Measurements from ENCODE around the gene JAKMIP1.
"Not testable (repeated sequence)": the region's sequence is repeated elsewhere in the genome, so short reads cannot be mapped to it uniquely, and the experiment has no call there.

The JAKMIP1 gene

DNA sequence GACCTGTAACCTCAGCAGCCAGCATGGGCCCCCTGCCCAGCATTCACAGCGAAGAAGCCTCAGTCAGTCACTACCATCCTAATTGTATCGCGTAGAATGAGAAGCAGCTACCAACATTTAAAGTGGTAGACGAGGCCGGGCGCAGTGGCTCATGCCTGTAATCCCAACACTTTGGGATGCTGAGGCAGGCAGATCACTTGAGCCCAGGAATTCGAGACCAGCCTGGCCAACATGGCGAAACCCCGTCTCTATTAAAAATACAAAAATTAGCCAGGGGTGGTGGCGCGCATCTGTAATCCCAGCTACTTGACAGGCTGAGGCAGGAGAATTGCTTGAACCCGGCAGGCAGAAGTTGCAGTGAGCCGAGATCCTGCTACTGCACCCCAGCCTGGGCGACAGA is 59.3 kb downstream of the JAKMIP1 start:
- not testable (repeated sequence) for DNase-seq

DNA sequence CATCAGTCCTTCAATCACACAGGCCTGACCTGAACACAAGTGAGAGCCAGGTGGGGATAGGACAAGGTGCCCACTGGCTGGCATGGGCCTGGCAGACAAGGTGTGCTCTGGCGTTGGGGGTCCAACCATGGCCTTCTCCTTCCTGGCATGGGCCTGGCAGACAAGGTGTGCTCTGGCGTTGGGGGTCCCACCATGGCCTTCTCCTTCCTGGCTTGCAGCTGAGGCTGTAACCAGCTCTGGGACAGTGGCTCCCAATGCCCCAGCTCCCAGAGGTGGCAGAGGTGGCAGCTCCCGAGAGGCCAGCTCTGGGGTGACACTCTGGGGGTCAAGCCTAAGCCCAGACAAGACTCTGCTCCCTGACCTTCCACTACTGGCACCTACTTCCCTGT is 62.6 kb downstream of the JAKMIP1 start:
- no peak for DNase-seq

DNA sequence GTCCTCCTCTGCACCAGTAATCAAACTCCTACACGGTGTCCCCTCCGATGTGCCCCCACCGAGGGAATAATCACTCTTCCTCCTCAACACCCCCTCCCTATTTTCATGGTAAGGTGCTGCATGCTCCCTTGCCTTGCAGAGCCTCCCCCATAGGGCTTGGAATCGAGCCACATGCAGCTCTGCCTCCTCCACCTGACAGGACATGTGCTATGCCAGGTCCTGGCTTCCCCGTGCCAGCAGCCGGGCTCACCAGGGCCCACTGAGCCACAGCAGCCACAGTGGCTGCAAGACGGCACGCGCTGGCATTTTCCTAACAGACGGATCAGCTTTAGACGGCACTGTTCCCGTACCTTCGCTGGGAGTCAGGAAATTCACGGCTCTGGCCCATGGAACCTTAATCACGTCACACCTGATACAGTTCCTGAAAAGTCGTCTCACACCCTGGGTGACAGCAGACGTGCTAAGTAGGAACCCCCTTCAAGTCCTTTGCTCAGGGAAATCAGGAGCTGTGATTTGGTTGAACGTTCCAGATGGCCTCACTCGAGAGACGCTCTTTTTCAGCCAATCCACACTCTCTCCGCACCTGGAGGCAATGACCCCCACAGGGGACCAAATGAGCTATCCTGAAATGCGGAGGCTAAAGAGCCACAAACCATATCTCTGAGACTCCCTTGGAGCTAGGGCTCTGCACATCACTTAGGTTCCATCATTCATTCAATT is 63.2 kb downstream of the JAKMIP1 start:
- DNase-seq, result no peak

DNA sequence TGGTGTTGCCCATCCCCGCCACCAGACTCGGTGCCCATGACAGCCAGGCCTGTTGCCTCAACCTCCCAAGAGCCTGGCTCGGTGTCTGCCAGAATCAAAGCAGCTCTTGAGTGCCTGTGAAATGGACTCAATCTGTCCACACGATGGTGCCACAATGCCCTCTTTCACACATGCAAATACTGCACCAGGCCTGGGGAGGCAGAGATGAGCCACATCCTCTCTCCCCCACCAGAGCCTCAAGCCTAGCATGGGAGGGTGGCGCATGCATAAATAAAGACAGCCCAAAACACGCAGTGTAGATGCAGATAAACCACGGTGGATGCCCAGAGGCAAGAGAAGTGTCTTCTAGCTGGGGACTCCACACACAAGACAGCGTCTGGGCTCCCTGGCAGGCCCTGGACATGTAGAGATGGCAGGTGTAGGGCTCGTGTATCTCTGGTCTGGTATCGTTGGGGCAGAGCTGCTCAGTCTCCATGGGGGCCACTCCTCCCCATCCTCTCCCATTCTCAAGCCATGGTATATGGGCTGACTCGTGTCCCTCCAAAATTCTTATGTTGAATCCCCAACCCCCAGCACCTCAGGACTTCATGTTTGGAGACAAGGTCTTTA is 65.6 kb downstream of the JAKMIP1 start:
- no peak for DNase-seq

DNA sequence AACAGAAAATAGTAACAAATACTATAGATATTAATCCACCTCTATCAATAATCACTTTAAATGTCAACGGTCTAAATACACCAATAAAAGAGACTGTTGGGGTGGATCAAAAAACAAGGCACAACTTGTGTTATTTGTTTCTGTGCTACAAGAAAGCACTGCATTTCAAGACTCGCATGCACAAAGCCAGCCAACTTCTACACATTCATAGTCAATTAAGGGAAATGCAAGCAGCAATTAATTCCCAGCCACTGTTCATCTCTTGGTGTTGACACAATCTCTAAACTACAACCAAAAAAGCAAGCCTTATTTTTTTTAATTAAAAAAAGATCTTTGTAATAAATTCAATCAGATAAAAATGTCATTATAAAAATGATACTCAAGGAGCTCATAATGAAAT is 67.6 kb downstream of the JAKMIP1 start:
- no peak for DNase-seq

DNA sequence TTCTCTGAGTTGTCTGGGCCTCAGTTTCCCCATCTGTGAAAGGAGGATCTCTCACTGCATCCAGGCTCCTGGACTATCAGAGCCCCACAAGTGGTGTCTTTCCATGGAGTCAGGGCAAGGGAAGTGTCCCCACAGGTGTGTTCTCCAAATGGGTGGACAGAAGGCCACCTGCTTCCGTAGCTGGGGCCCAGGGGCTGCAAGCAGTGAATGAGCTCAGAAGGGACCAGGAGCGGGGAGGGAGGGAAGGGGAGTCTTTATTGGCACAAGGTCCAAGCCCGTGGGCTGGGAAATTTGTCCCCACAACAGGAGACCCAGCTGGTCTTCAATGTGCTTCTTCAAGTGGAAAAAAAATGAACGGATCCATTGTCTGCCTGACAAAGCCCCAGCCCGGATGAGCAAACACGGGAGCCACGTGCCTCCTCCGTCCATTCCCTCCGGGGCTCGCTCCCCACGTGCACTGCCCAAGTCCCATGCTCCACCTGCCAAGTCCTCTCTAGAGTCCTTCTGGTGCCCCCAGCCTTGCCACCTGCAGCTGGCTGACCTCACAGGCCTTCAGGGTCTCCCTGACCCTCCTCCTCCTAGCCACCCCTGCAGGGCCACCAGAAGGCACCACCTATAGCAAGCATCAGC is 72.0 kb downstream of the JAKMIP1 start:
- peak; percentile 98 for DNase-seq

DNA sequence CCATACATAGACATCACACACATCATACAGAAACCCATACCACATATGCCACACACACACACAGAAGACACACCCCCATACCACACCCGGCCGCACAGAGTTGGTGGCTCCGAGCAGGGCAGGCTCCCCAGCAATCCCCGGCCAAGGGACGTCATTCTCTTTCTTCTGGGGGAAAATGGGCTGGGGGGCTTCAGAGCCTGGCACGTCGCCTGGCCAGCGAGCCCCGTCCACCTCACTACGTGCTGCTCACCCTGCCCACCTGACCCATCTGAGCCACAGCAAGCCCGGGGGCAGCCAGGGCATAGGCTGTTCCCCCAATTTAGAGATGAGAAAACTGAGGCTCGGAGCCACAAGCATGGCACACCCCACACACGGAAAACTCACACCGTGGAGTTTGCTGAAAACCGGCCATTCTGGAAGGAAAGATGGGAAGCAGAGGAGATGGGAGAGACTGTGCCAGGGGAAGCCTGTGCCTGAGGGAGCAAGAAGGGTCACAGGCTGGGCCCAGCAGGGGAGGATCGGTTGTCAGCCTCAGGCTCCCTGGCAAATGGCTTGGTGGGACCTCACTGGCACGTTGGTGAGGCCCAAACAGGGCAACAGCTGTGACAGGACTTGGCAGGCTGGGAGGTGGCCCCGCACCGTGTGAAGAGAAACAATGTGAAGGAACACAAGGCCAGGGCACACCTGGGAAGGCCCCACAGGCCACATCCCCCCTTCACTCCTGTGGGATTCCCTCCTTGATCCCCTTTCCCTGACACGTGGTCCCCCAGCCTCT is 73.2 kb downstream of the JAKMIP1 start:
- no peak for DNase-seq

DNA sequence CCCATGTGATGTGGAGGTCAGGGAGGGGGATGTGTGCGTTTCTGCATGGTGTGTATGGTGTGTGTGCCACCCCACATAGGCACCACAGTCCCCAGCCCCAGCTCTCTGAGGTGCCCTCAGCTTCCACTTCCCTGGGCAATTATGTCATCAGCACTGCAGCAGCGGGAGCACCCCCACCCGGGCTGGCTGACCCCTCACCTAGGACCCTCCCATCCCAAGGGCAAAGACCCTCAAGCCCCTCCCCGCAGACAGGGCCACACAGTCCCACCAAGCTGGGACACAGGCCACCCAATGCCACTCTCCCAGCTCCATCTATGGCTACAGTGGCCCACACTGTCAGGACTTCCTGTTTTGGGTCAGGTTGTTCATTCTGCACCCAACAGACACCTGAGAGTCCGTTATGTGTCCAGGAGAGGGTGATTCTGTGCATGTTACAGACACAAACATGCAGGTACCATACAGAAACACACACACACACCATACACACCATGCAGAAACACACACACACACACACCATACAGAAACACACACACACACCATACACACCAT is 75.2 kb downstream of the JAKMIP1 start:
- no peak for DNase-seq

DNA sequence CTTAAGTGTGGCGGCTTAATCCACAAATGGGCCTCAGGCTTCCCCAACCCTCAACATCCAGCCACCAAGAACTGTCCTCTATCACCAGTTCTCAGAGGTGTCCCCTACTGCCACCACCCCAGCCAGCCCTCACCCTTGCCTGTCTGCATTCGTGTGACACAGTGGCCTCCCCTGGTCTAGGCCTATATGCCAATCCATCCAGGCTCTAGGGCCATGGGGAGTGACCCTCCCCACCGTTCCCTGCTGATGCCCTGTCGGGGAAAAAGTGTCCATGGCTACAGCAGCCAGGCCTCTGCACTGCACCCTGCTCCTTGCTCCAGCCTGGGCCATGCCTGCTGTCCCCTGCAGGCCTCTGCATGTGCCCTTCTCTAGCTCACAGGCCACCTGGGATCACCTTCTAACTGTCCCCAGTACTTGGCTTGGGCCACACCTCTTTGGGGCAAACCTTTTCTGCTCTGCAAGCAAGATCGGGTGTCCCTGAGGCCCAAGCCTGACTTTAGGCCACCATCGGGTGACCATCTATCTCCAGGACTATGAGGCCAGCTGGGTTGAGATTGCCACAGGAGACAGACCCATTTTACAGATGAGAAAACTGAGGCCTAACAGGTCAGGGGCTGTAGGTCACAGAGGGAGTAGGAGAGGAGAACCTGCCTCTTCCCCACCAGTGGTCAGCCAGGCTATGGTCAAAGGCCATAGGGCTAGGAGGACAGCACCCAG is 75.8 kb downstream of the JAKMIP1 start:
- DNase-seq, result no peak

DNA sequence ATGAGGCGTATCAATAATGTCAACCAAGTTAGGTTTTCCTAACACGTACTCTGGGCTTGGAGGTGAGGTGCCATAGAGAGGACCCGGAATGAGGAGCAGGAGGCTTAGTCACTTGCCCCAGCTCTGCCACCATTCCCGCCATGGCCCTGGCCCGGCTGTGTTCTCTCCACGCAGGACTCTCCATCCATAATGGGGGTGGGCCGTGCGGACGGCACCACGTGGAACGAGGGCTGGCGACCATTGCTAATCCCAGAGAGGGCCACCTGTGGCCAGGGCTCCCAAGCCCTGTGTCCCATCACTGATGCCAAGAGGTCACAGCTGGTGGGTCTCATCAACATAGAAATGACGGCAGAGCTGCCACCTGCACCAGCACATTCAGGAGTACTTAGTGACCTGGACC is 76.4 kb downstream of the JAKMIP1 start:
- DNase-seq, result no peak

DNA sequence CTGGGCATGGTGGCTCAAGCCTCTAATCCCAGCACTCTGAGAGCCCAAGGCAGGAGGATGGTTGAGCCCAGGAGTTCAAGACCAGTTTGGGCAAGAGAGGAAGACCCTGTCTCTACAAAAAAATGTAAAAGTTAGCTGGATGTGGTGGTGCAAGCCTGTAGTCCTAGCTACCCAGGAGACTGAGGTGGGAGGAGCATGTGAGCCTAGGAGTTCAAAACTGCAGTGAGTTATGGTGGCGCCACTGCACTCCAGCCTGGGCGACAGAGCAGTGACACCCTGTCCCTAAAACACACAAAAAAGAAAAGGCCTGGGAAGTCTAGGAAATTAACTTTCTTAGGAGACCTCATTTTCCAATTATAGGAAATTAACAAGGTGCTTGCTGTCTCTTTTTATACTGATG is 76.8 kb downstream of the JAKMIP1 start:
- no peak for DNase-seq

DNA sequence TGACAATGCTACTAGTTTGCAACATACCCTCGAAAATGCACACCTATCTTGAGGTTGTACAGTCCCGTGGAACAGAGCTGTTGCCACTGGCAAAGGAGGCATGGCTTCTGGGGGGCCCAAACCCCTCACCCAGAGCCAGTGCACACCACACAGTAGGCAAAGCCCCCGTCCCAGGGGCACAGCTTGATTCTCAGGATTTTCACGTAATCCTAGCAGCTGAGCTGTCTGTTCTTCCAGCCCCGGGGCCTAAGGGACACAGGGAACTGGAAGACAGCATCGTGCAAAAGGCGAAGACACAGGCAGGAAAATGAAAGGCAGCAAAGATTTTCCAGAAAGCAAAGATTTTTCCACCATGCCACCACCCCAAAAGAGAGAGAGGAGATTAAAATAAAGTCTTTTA is 77.2 kb downstream of the JAKMIP1 start:
- DNase-seq, result no peak

DNA sequence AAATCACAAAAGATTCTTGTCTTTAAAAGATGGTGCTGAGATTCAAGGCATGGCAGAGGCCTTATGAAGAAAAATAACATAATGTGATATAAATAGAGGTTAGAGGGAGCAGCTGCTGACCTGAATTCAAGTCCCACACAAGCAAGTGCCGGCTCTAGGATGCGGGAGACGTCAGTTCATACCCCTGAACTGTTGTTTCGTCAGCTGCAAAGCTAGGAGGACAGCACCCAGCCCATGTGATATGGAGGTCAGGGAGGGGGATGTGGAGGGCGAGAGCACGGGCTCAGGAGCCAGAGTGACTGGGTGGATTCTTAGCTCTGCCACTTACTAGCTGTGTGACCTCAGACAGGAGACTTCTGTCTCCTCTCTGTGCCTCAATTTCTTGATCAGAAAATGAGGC is 77.9 kb downstream of the JAKMIP1 start:
- no peak for DNase-seq

DNA sequence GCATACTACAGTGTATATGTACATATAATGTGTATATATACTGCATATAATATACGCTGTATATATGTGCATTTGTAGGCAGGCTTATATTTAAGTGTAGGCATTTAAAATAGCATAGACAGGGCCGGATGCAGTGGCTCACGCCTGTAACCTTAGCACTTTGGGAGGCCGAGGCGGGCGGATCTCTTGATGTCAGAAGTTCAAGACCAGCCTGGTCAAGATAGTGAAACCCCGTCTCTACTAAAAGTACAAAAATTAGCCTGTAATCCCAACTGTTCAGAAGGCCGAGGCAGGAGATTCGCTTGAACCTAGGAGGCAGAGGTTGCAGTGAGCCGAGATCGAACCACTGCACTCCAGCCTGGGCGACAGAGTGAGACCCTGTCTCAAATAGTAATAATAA is 78.4 kb downstream of the JAKMIP1 start:
- DNase-seq, result no peak

DNA sequence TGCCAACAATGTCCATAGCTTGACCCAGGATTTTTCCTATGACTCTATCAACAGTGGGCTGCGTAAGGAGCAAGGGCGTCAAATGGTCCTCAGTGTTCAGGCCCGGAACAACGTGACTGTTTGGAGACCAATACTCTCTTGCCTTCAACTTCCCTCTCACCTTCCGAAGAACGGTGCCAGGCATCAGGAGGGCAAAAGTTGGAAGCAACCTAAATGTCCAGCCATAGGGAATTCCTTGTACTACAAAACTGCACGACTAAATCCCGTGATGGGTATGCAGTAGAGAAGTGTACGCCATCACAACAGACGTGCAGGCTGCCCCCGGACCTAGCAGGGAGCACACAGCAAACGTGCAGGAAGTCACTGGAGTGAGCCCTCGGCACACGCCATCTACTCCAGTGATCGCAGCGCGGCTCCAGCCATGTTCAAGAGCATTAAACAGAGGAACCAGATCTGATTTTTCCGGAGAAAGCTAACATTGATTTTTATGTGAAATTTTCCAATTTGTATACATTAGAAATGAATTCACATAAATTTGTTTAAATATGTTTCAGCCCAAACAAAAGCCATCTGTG is 79.0 kb downstream of the JAKMIP1 start:
- DNase-seq, result no peak

DNA sequence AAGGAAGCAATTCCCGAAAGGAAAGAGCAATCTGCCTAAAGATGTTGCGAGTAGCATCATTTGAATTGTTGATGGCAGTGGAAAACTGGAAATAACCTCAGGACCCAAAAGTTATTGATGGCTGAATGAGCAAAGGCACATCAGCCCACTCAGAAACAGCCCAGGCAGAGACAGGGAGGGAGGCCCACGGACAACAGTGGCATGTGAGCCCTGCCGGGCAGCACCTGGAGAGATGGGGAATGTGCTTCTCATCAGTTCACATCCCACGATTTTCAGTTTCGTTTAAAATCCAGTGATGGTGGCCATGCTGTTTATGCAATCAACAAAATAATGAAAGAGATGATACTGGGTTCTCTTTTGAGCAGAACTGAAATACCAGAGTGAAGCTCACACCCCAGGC is 80.0 kb downstream of the JAKMIP1 start:
- no peak for DNase-seq

DNA sequence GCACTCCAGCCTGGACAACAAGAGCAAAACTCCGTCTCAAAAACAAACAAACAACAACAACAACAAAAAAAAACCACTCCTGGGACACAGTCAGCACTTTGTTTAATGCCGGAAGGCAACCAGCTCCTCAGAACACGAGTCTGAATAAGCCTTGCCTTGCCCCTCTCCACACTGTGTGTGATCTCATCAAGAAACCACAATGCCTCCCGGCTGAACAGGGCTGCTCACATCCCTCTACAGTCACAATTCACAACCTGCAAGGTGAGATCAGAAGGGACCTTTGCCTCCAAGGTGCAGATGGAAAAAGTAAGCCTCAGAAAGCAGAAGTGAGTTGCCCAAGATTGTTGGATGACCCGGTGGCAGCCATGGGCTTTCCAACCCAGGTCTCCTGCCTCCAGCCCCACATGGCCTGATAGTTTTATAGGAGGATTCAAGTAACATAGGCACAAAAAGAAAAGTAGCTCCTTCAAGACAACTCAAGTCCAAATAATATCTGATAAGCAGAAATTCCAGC is 80.8 kb downstream of the JAKMIP1 start:
- no peak for DNase-seq

DNA sequence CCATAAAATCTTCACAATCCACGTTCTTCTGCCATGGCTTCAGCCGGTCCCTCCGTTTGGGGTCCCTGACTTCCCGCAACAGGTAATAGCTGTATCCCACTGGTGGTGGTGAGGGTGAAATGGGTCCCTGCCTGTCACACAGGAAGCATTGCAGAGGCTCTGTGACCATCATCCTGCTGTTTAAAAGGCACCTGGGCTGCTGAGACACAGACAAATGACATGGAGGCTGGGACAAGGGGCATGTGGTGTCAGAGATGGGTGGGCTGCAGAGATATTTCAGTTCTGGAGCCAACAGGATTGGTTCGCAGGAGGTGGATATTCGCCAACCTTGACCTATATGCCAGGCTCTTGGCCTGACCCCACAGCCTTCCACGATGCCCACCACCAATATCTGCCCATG is 82.1 kb downstream of the JAKMIP1 start:
- no peak for DNase-seq

DNA sequence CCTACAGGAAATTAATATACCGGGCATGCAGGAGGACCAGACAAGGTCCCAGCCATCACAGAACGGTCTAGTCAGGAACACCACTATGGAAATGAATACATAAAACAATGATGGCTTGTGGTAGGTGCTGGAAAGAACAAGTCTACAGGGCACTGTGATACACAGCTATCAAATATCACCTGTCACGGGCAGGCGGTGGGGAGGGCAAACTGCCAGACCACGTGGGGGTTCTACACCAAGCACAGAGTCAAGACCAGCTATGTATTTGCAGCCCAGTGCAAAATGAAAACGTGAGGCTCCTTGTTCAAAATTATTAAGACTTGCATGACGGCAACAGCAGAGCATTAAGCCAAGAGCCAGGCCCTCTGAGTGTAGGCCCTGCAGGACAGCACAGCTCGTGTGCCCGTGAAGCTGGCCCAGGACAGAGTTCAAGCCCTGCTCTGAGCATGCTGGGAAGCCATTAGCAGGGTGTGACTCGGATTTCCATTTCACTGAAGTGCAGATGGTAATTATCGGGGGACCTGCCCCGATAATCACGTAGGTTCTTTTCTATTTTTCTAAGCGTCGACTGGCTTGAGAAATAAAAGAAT is 83.6 kb downstream of the JAKMIP1 start:
- DNase-seq, result peak; percentile 81

DNA sequence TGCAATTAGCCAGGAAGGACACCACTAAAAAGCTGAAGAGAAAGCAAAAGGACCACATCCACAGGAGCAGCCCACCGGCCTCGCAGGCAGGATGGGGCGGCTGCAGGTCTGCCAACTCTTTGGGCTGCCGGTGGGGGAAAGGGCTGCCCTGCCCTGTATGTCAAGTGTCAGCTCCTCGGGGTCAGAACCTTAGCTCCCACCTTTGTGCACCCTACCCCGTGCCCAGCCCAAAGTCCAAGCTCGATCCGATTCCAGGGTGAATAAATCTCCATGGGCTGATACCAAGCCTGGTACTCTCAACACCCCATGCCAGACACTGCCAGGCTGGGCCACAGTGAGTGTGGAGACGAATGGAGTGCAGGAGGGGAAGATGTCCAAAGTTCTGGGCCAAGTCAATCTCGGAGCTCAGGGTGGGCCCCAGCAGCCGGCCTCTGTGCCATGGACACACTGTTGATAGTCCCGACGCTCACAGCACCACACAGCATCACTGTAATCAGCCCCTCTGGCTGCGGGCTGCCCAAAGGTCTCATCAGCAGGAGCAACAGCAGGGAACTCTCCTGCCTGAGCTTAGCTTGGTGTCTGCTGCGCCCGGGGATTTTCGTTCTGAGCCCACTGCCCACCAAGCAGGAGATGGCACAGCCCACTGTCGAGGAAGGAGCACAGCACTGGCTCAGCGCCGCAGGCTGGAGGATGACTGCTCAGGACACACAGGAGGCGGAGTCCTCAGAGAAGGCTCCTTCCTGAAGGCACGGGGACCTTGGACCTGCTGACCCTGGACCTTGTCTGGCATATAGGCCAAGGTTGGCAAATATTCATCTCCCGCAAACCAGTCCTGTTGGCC is 84.4 kb downstream of the JAKMIP1 start:
- no peak for DNase-seq

DNA sequence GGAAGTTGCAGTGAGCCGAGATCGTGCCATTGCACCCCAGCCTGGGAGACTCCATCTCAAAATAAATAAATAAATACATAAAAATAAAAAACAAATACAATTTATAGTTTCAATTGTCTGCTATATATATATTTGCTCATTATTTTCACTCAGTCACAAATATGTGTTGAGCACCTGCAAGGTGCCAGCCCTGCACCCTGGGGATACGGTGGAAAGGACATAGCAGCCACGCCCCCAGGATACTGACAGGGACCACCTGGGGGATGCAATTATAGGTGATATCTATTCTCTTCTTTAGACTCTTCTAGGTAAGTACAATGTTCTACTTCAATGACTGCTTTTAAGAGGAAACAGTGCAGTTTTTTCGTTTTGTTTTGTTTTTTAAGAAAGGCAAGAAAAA is 85.0 kb downstream of the JAKMIP1 start:
- peak; percentile 65 for DNase-seq

Measured in COR-L47 (cell line).